ENCODE results near the gene NDUFS6.

The NDUFS6 gene

GRCh38 chr5:1819458-1819857 lies 18.3 kb downstream of the NDUFS6 start:
- no peak overlapping the region for H3K27ac ChIP-seq (ENCODE audit: extremely low read depth, low read depth, low read length)
- H3K36me3 ChIP-seq (ENCODE audit: control insufficient read depth in 2 of 2, insufficient read depth in 1 of 2, low read length in 2 of 2): peaks cover 40 to 87% of the 10 kb centered on the region in 2 experiments
- no peak for TF ChIP-seq ZFP41 (tag by site-specific recombination; IDR thresholded peaks at IDR 0.05; ENCODE audit: borderline replicate concordance)
- H3K4me3 ChIP-seq (ENCODE audit: low read depth, low read length): no peak overlapping the region
- H3K9me3 ChIP-seq (ENCODE audit: control insufficient read depth, insufficient read depth, low read depth, low read length): no peaks in the 10 kb centered on the region
- H3K4me1 ChIP-seq (ENCODE audit: control insufficient read depth, insufficient read depth, low read length): no peaks in the 10 kb centered on the region
- ChIA-PET CTCF (interaction anchor here (0.8 to 1.8 kb wide), 2 partner anchors 56 to 351 kb away, joined by 3 to 6 read pairs; no protein-coding TSS in a partner anchor), POLR2A (no interaction called here)

- TF ChIP-seq ZNF830 (tag by site-specific recombination; IDR thresholded peaks at IDR 0.05; ENCODE audit: low read depth): no peak
- no peak for TF ChIP-seq ZNF221 (tag by site-specific recombination; IDR thresholded peaks at IDR 0.05; ENCODE audit: borderline replicate concordance)
- no peak for TF ChIP-seq MEIS1 (CRISPR knock-in tag; IDR thresholded peaks at IDR 0.05; ENCODE audit: borderline replicate concordance)
- TF ChIP-seq ZNF404 (tag by site-specific recombination; IDR thresholded peaks at IDR 0.05): no peak
- TF ChIP-seq ZNF76 (tag by site-specific recombination; IDR thresholded peaks at IDR 0.05; ENCODE audit: borderline replicate concordance, low read depth): no peak
- Histone ChIP-seq H3K4me3 (ENCODE audit: low read depth, low read length) (no peak overlapping the region), H3K36me3 (ENCODE audit: control insufficient read depth in 2 of 2, insufficient read depth in 1 of 2, low read length in 2 of 2) (peaks cover 37 to 86% of the 10 kb centered on the region in 2 experiments), H3K4me1 (ENCODE audit: control insufficient read depth, insufficient read depth, low read length) (no peaks in the 10 kb centered on the region), H3K27ac (ENCODE audit: extremely low read depth, low read depth, low read length) (no peak overlapping the region), H3K9me3 (ENCODE audit: control insufficient read depth, insufficient read depth, low read depth, low read length) (no peaks in the 10 kb centered on the region)
- POLR2A ChIA-PET: no interaction called here
- CTCF ChIA-PET: interaction anchor here (0.8 to 1.8 kb wide), 2 partner anchors 57 to 350 kb away, joined by 3 to 6 read pairs; no protein-coding TSS in a partner anchor
Observed at GRCh38 chr5:1820381-1820780, 19.2 kb downstream of the NDUFS6 start.

- Histone ChIP-seq H3K4me3 (ENCODE audit: low read depth, low read length) (no peak overlapping the region), H3K9me3 (ENCODE audit: control insufficient read depth, insufficient read depth, low read depth, low read length) (no peaks in the 10 kb centered on the region), H3K36me3 (ENCODE audit: control insufficient read depth in 2 of 2, insufficient read depth in 1 of 2, low read length in 2 of 2) (peaks cover 34 to 86% of the 10 kb centered on the region in 2 experiments), H3K4me1 (ENCODE audit: control insufficient read depth, insufficient read depth, low read length) (no peaks in the 10 kb centered on the region), H3K27ac (ENCODE audit: extremely low read depth, low read depth, low read length) (no peak overlapping the region)
- ChIA-PET CTCF (no interaction called here), POLR2A (no interaction called here)
- TF ChIP-seq KLF17 (tag by site-specific recombination; IDR thresholded peaks at IDR 0.05): no peak
- TF ChIP-seq GFI1B (tag by site-specific recombination; IDR thresholded peaks at IDR 0.05): no peak
- peak; percentile 49; the same call in 1 of the 2 replicates for TF ChIP-seq SCRT2 (tag by site-specific recombination; IDR thresholded peaks at IDR 0.05)
- no peak for TF ChIP-seq ZNF704 (tag by site-specific recombination; IDR thresholded peaks at IDR 0.05)
- TF ChIP-seq GLIS1 (tag by site-specific recombination; IDR thresholded peaks at IDR 0.05): no peak
- no peak for TF ChIP-seq ZNF280C (tag by site-specific recombination; IDR thresholded peaks at IDR 0.05)
Observed at GRCh38 chr5:1820926-1821325, 19.7 kb downstream of the NDUFS6 start.

- H3K36me3 ChIP-seq (ENCODE audit: control insufficient read depth in 2 of 2, insufficient read depth in 1 of 2, low read length in 2 of 2): peaks cover 34 to 85% of the 10 kb centered on the region in 2 experiments
- no peaks in the 10 kb centered on the region for H3K4me1 ChIP-seq (ENCODE audit: control insufficient read depth, insufficient read depth, low read length)
- no peaks in the 10 kb centered on the region for H3K9me3 ChIP-seq (ENCODE audit: control insufficient read depth, insufficient read depth, low read depth, low read length)
- H3K27ac ChIP-seq (ENCODE audit: extremely low read depth, low read depth, low read length): no peak overlapping the region
- TF ChIP-seq ZNF704 (tag by site-specific recombination; IDR thresholded peaks at IDR 0.05) (no peak), ZBTB10 (tag by site-specific recombination; IDR thresholded peaks at IDR 0.05) (no peak), ZNF221 (tag by site-specific recombination; IDR thresholded peaks at IDR 0.05; ENCODE audit: borderline replicate concordance) (no peak), ZNF114 (tag by site-specific recombination; IDR thresholded peaks at IDR 0.05) (no peak), TRIM28 (IDR thresholded peaks at IDR 0.05; ENCODE audit: borderline replicate concordance, low read length) (no peak), ZNF510 (tag by site-specific recombination; IDR thresholded peaks at IDR 0.05; ENCODE audit: insufficient replicate concordance) (no peak)
- no peak overlapping the region for H3K4me3 ChIP-seq (ENCODE audit: low read depth, low read length)
- ChIA-PET CTCF (no interaction called here), POLR2A (no interaction called here)
Observed at GRCh38 chr5:1821862-1822261, 20.7 kb downstream of the NDUFS6 start.
